GM21367 (cell line): ENCODE results near the gene UGT2B7.

Experiments used
- ATAC-seq: cut with Tn5 transposase; IDR thresholded peaks from one replicate; pipeline ENCODE4 v1.9.1; 2021; ENCODE audit not compliant: unreplicated experiment

UGT2B7 gene

GRCh38 chr4:69147334-69147733, 51.1 kb downstream of the UGT2B7 start:
- ATAC-seq = no peak

DNA sequence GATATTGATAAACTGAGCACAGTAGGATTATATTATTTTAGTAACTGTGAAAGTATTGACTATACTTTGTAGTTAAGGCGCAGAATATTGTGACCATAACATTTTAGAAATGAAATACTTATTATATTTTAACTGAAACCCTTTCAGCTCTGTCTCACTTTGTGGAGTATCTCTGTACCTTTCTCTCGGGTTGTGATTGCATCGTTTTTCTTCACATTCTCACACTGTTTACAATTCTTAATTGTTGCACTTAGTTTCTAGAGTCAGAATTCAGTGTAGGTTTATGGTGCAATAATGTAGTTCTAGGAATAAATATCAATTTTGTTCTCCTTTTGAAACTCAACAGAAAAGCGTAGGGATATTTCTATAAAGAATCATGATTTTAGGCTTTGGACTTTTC, 57.7 kb downstream of the UGT2B7 start:
- ATAC-seq = no peak

- ATAC-seq = no peak
These were observed 60.6 kb downstream of the UGT2B7 start for GRCh38 chr4:69156913-69157312.
